ENCODE data around the gene FPGS.
A peak's percentile ranks its signal among the peaks of the same experiment; 100 is the strongest.

Gene FPGS

GRCh38 chr9:127854960-127855359 lies 52.3 kb downstream of the FPGS start:
- DNase-seq (ENCODE audit: extremely low spot score, insufficient read length, low read depth) (no peak), FAIRE-seq (no peak)

GRCh38 chr9:127855522-127855921 lies 52.8 kb downstream of the FPGS start:
- no peak for DNase-seq (ENCODE audit: extremely low spot score, insufficient read length, low read depth)
- FAIRE-seq = no peak

- DNase-seq (ENCODE audit: extremely low spot score, insufficient read length, low read depth) (no peak), FAIRE-seq (no peak)
Measured at GRCh38 chr9:127856094-127856728, 53.5 kb downstream of the FPGS start.

- DNase-seq (ENCODE audit: extremely low spot score, insufficient read length, low read depth) (no peak), FAIRE-seq (no peak)
Measured at GRCh38 chr9:127856729-127857116, 54.0 kb downstream of the FPGS start.

- FAIRE-seq (no peak), DNase-seq (ENCODE audit: extremely low spot score, insufficient read length, low read depth) (no peak)
Measured at GRCh38 chr9:127857278-127857677, 54.6 kb downstream of the FPGS start.

- no peak for DNase-seq (ENCODE audit: extremely low spot score, insufficient read length, low read depth)
Measured at GRCh38 chr9:127858041-127858512, 55.4 kb downstream of the FPGS start.

GRCh38 chr9:127860260-127860659 lies 57.6 kb downstream of the FPGS start:
- no peak for FAIRE-seq
- DNase-seq (ENCODE audit: extremely low spot score, insufficient read length, low read depth) = no peak

More at GRCh38 chr9:127858041-127858512, 55.4 kb downstream of the FPGS start:
- no peak for FAIRE-seq

GRCh38 chr9:127860779-127861178 lies 58.1 kb downstream of the FPGS start:
- DNase-seq (ENCODE audit: extremely low spot score, insufficient read length, low read depth) (no peak), FAIRE-seq (no peak)

- FAIRE-seq (no peak), DNase-seq (ENCODE audit: extremely low spot score, insufficient read length, low read depth) (peak; percentile 42)
Measured at GRCh38 chr9:127862075-127863011, 59.7 kb downstream of the FPGS start.

GRCh38 chr9:127863191-127863621 lies 60.5 kb downstream of the FPGS start:
- DNase-seq (ENCODE audit: extremely low spot score, insufficient read length, low read depth) = no peak

More at GRCh38 chr9:127863191-127863621, 60.5 kb downstream of the FPGS start:
- FAIRE-seq = no peak

Measured in GM18507 (cell line).